Duodenal mucosa (tissue), 2 donors: ENCODE measurements around the gene CABLES2.

Experiments
- H3K27ac ChIP-seq: one replicate; pipeline ENCODE4 v1.7.0; 2013; ENCODE audit warnings: low read depth, low read length
- H3K27me3 ChIP-seq, 2 donors: one replicate each; pipeline ENCODE4 v1.7.0; 2013; ENCODE audit warnings: low read length in 2 of 2, control low read depth in 1 of 2; ENCODE audit not compliant: insufficient read depth in 2 of 2, control insufficient read depth in 1 of 2
- H3K36me3 ChIP-seq, 2 donors: one replicate each; pipeline ENCODE4 v1.7.0; 2013; ENCODE audit warnings: low read length in 2 of 2, control low read depth in 1 of 2; ENCODE audit not compliant: insufficient read depth in 2 of 2, control insufficient read depth in 1 of 2
- H3K4me1 ChIP-seq, 2 donors: one replicate each; pipeline ENCODE4 v1.7.0; 2013; ENCODE audit warnings: low read length in 2 of 2, control low read depth in 1 of 2; ENCODE audit not compliant: insufficient read depth in 2 of 2, control insufficient read depth in 1 of 2
- H3K4me3 ChIP-seq, 2 donors: one replicate each; pipeline ENCODE4 v1.7.0; 2013; ENCODE audit warnings: low read length in 2 of 2, low read depth in 1 of 2
- H3K9ac ChIP-seq, 2 donors: one replicate each; pipeline ENCODE4 v1.7.0; 2013; ENCODE audit warnings: low read length in 2 of 2, low read depth in 1 of 2
- H3K9me3 ChIP-seq, 2 donors: one replicate each; pipeline ENCODE4 v1.7.0; 2013; ENCODE audit warnings: low read length in 2 of 2, control low read depth in 1 of 2; ENCODE audit not compliant: control insufficient read depth in 1 of 2

Gene CABLES2

GRCh38 chr20:62394248-62395245, 12.5 kb downstream of the CABLES2 start:
- Histone ChIP-seq H3K27ac (no peak overlapping the region), H3K4me3 (no peak overlapping the region), H3K4me1 (no peaks in the 10 kb centered on the region), H3K9ac (no peak overlapping the region), H3K36me3 (peaks cover 5 to 41% of the 10 kb centered on the region in 2 donors), H3K9me3 (no peaks in the 10 kb centered on the region), H3K27me3 (no peaks in the 10 kb centered on the region)

- Histone ChIP-seq H3K4me3 (no peak overlapping the region), H3K9ac (no peak overlapping the region), H3K4me1 (peaks cover 0 to 2% of the 10 kb centered on the region in 2 donors), H3K27ac (no peak overlapping the region), H3K27me3 (no peaks in the 10 kb centered on the region), H3K9me3 (no peaks in the 10 kb centered on the region), H3K36me3 (peaks cover 12 to 48% of the 10 kb centered on the region in 2 donors)
Measured at GRCh38 chr20:62393830-62394229, 13.3 kb downstream of the CABLES2 start.

GRCh38 chr20:62393335-62393665, 13.8 kb downstream of the CABLES2 start:
- Histone ChIP-seq H3K27me3 (no peaks in the 10 kb centered on the region), H3K9ac (no peak overlapping the region), H3K36me3 (peaks cover 17 to 53% of the 10 kb centered on the region in 2 donors), H3K27ac (no peak overlapping the region), H3K4me3 (no peak overlapping the region), H3K9me3 (no peaks in the 10 kb centered on the region), H3K4me1 (peaks cover 4 to 7% of the 10 kb centered on the region in 2 donors)

GRCh38 chr20:62392621-62393334, 14.3 kb downstream of the CABLES2 start:
- peaks cover 19 to 56% of the 10 kb centered on the region in 2 donors for H3K36me3 ChIP-seq
- peaks cover 10 to 12% of the 10 kb centered on the region in 2 donors for H3K4me1 ChIP-seq

GRCh38 chr20:62392077-62392418, 15.0 kb downstream of the CABLES2 start:
- H3K4me1 ChIP-seq = peaks cover 13 to 18% of the 10 kb centered on the region in 2 donors
- no peak overlapping the region for H3K9ac ChIP-seq
- peaks cover 19 to 56% of the 10 kb centered on the region in 2 donors for H3K36me3 ChIP-seq
- no peaks in the 10 kb centered on the region for H3K27me3 ChIP-seq
- H3K9me3 ChIP-seq = no peaks in the 10 kb centered on the region
- no peak overlapping the region for H3K27ac ChIP-seq
- H3K4me3 ChIP-seq = no peak overlapping the region

More at GRCh38 chr20:62392621-62393334, 14.3 kb downstream of the CABLES2 start:
- Histone ChIP-seq H3K4me3 (no peak overlapping the region), H3K27me3 (no peaks in the 10 kb centered on the region), H3K27ac (no peak overlapping the region), H3K9ac (no peak overlapping the region), H3K9me3 (no peaks in the 10 kb centered on the region)

- H3K36me3 ChIP-seq = peaks cover 19 to 56% of the 10 kb centered on the region in 2 donors
- no peak overlapping the region for H3K9ac ChIP-seq
- no peak overlapping the region for H3K4me3 ChIP-seq
Measured at GRCh38 chr20:62391165-62392076, 15.7 kb downstream of the CABLES2 start.

GRCh38 chr20:62390317-62391164, 16.5 kb downstream of the CABLES2 start:
- Histone ChIP-seq H3K9me3 (no peaks in the 10 kb centered on the region), H3K4me3 (no peak overlapping the region), H3K4me1 (peaks cover 13 to 23% of the 10 kb centered on the region in 2 donors), H3K36me3 (peaks cover 19 to 56% of the 10 kb centered on the region in 2 donors), H3K9ac (no peak overlapping the region), H3K27ac (no peak overlapping the region), H3K27me3 (no peaks in the 10 kb centered on the region)

More at GRCh38 chr20:62391165-62392076, 15.7 kb downstream of the CABLES2 start:
- no peak overlapping the region for H3K27ac ChIP-seq
- H3K9me3 ChIP-seq = no peaks in the 10 kb centered on the region
- H3K4me1 ChIP-seq = peaks cover 13 to 18% of the 10 kb centered on the region in 2 donors
- no peaks in the 10 kb centered on the region for H3K27me3 ChIP-seq

- peaks cover 19 to 54% of the 10 kb centered on the region in 2 donors for H3K36me3 ChIP-seq
Measured at GRCh38 chr20:62389601-62390087, 17.4 kb downstream of the CABLES2 start.

More at GRCh38 chr20:62389601-62390087, 17.4 kb downstream of the CABLES2 start:
- Histone ChIP-seq H3K27ac (no peak overlapping the region), H3K9me3 (no peaks in the 10 kb centered on the region), H3K27me3 (no peaks in the 10 kb centered on the region), H3K4me1 (peaks cover 13 to 27% of the 10 kb centered on the region in 2 donors), H3K9ac (no peak overlapping the region), H3K4me3 (no peak overlapping the region)
